NCI-H748 (cell line): ENCODE results near the gene PANK4.

Source experiments
- DNase-seq: peaks from one replicate; lab custom pipeline; 2025; ENCODE audit not compliant: unreplicated experiment; lab: John Stamatoyannopoulos, UW

The PANK4 gene

GRCh38 chr1:2530513-2531361 lies 4.3 kb upstream of the PANK4 start:
- DNase-seq: peak; percentile 29

- peak; percentile 90 for DNase-seq
Observed at GRCh38 chr1:2529784-2530512, 3.6 kb upstream of the PANK4 start, which contains the start of gene HES5. Gene HES5 (minus strand): TSS chr1:2530263. CDS start chr1:2530164, 99 bp downstream.

- peak; percentile 47 for DNase-seq
Observed at GRCh38 chr1:2528966-2529783, 2.8 kb upstream of the PANK4 start.

- no peak for DNase-seq
Observed at GRCh38 chr1:2528611-2528965, 2.2 kb upstream of the PANK4 start.

- DNase-seq: no peak
Observed at GRCh38 chr1:2528016-2528415, 1.6 kb upstream of the PANK4 start.

- DNase-seq: no peak
Observed at GRCh38 chr1:2527556-2527860, 1.1 kb upstream of the PANK4 start.

GRCh38 chr1:2526824-2527555 lies 594 bp upstream of the PANK4 start:
- DNase-seq: peak; percentile 64

GRCh38 chr1:2525572-2525919 lies 850 bp downstream of the PANK4 start:
- DNase-seq: no peak

GRCh38 chr1:2523891-2524609 lies 2.3 kb downstream of the PANK4 start:
- DNase-seq: no peak

GRCh38 chr1:2523191-2523890 lies 3.1 kb downstream of the PANK4 start:
- no peak for DNase-seq

- DNase-seq: no peak
Observed at GRCh38 chr1:2522230-2522629, 4.2 kb downstream of the PANK4 start.

GRCh38 chr1:2520806-2521205 lies 5.6 kb downstream of the PANK4 start:
- no peak for DNase-seq

- DNase-seq: no peak
Observed at GRCh38 chr1:2520206-2520605, 6.2 kb downstream of the PANK4 start.

- DNase-seq: no peak
Observed at GRCh38 chr1:2519729-2520128, 6.7 kb downstream of the PANK4 start.

GRCh38 chr1:2519029-2519685 lies 7.2 kb downstream of the PANK4 start:
- no peak for DNase-seq

- DNase-seq: no peak
Observed at GRCh38 chr1:2518528-2518927, 7.9 kb downstream of the PANK4 start.

- DNase-seq: no peak
Observed at GRCh38 chr1:2517966-2518365, 8.4 kb downstream of the PANK4 start.

- DNase-seq: no peak
Observed at GRCh38 chr1:2516946-2517345, 9.4 kb downstream of the PANK4 start.

GRCh38 chr1:2516124-2516523 lies 10.3 kb downstream of the PANK4 start:
- DNase-seq: no peak

GRCh38 chr1:2515763-2516080 lies 10.7 kb downstream of the PANK4 start:
- DNase-seq: no peak
